Measurements from ENCODE around the gene IFITM10. TPM values are rescaled to one million over a fixed set of nuclear protein-coding genes. Genes with fewer than 3 reads are reported as not detected.

The IFITM10 gene
- total RNA-seq, 1 donor from 2014 or later, result 0.12 TPM

DNA sequence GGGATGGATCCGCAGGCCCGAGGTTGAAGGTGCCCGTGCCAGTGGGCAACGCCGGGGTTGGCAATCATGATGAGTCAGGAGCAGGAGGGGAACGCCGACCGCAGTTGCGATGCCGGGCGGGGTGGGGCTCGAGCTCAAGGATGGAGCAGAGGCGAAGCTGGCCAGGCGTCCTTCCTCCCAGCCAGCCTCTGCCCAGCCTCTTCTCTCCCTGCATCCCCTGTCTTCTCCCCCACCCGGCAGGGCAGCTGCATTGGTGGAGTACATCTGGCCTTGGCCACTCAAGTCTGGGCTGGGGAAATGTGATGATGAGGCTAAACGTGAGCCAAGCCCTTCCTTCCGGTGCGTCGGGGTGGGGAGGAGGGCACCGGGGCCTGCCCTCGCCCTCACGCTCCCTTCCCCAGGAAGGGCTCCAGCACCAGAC lies 3.9 kb downstream of the IFITM10 start:
- H3K36me3 Mint-ChIP-seq (ENCODE audit: low read depth), result no peaks in the 10 kb centered on the region
- peaks cover 17% of the 10 kb centered on the region for H3K27me3 Mint-ChIP-seq
- H3K4me3 Mint-ChIP-seq, result no peak overlapping the region
- intact Hi-C loops (cut with micrococcal nuclease), result no loop called here
- peaks cover 9% of the 10 kb centered on the region for H3K4me1 Mint-ChIP-seq
- DNase-seq, result no peak
- H3K27ac Mint-ChIP-seq, result no peak overlapping the region
- H3K9me3 Mint-ChIP-seq, result peaks cover 5% of the 10 kb centered on the region

DNA sequence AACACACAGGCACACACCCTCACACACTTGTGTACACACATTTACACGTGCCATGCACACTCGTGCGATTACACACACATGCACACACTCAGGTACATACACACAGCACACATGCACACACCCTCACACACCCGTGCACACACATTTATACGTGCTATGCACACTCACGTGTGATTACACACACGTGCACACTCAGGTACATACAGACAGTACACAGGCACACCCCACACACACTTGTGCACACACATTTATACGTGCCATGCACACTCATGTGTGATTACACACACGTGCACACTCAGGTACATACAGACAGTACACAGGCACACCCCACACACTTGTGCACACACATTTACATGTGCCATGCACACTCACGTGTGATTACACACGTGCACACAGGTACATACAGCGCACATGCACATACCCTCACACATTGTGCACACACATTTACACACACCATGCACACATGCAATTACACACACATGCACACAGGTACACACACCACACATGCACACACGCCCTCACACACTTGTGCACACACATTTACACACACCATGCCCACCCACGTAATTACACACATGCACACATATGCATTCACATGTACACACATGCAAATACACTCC lies 4.6 kb downstream of the IFITM10 start:
- peaks cover 5% of the 10 kb centered on the region for H3K9me3 Mint-ChIP-seq
- H3K36me3 Mint-ChIP-seq (ENCODE audit: low read depth), result no peaks in the 10 kb centered on the region
- DNase-seq, result no peak
- peaks cover 17% of the 10 kb centered on the region for H3K27me3 Mint-ChIP-seq
- no peak overlapping the region for H3K4me3 Mint-ChIP-seq
- H3K4me1 Mint-ChIP-seq, result peaks cover 9% of the 10 kb centered on the region
- no peak overlapping the region for H3K27ac Mint-ChIP-seq
- intact Hi-C loops (cut with micrococcal nuclease), result no loop called here

DNA sequence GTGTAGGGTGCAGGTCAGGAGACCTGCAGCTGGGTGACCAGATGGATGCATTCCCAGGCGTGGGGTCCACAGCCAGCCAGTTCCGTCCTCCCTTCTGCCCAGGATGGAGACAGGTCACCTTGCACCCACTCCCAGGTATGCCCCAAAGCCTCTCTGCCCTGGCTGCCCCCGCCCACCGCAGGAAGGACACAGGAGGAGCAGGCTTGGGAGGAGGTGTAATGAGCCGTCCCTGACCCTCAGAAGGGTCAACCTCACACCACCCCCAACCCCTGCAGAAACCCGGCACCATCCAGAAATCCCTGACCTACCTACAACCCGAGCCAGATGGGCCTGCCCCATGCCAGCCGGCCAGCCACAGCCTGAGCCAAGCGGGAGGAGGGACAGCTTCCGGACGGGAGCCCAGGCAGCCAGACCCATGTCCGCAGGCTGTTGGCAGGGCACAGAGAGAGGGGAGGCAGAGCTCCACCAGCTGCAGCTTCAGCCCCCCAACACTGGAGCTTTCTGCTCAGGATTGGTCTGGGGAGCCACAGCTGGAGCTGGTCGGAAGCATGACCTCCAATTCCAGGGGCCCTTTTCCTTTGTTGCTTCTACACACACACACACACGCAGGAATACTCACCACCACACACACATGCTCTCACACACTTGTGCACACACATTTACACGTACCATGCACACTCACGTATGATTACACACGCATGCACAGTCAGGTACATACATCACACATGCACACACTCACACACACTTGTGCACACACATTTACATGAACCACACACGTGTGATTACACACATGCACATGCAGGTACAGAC lies 5.3 kb downstream of the IFITM10 start:
- H3K36me3 Mint-ChIP-seq (ENCODE audit: low read depth), result no peaks in the 10 kb centered on the region
- peaks cover 5% of the 10 kb centered on the region for H3K9me3 Mint-ChIP-seq
- intact Hi-C loops (cut with micrococcal nuclease), result no loop called here
- peaks cover 11% of the 10 kb centered on the region for H3K27me3 Mint-ChIP-seq
- peaks cover 6% of the 10 kb centered on the region for H3K4me1 Mint-ChIP-seq
- no peak overlapping the region for H3K27ac Mint-ChIP-seq
- DNase-seq, result no peak
- no peak overlapping the region for H3K4me3 Mint-ChIP-seq

DNA sequence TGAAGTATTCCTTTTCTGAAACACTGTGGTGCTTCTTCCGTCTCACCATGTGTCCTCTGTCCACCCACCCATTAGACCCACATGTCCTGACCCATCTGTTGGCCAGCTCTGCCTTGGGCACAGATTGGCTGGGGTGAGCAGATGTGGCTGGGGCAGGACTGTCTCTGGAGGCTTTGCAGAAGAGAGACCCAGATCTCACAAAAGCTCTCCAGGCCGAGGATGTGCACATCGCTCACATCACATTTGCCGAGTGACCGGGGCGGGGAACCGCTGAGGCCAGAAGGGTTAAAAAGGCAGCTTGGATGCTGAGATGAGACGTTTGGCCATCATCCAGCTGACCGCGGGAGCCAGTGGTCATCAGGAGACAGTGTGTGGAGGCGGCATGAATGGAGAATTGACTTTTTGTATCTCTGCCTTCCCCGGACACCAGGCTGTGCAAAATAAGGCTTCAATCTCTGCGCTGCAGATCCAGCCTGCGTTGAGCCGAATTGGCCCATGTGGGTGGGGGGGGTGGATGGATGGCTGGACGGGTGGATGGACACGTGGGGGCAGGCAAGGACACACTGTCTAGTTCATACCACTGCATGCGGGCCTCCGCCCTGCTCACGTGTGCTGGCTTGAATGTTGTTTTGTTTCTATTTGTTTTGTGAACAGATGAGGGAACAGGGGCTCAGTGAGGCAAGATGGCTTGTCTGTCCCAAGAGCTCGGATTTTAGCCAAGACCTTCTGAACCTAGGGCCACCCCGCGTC lies 6.1 kb downstream of the IFITM10 start:
- DNase-seq, result no peak
- Mint-ChIP-seq H3K4me3 (no peak overlapping the region), H3K9me3 (peaks cover 5% of the 10 kb centered on the region), H3K27ac (no peak overlapping the region), H3K36me3 (ENCODE audit: low read depth) (no peaks in the 10 kb centered on the region), H3K4me1 (no peaks in the 10 kb centered on the region), H3K27me3 (peaks cover 7% of the 10 kb centered on the region)
- intact Hi-C loops (cut with micrococcal nuclease), result no loop called here

DNA sequence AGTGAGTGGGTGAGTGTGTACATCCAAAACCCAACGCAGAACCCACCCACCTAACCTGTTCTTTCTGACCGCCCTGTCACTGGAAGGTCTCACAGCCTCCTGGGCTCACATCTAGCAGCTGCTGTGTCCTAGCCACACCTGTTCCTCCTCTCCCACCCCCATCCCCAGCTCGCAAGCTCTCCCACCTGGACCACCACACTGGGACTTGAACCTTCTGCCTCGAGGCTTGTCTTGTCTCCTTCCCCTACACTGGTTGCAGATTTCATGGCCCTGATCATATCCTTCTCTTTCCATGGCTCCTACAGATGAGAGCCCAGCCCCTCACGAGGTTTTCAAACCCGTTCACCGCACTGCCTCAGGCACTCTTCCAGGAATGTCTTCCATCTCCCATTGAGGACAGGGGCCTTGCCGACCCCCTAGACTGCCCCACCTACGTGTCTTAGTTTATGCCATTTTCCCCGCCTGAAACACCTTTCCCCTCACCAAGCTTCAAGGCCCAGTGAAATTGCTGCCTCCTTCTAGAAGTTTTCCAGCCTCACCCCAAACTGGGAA lies 6.7 kb downstream of the IFITM10 start:
- Mint-ChIP-seq H3K27me3 (peaks cover 7% of the 10 kb centered on the region), H3K4me3 (no peak overlapping the region), H3K9me3 (peaks cover 5% of the 10 kb centered on the region), H3K27ac (no peak overlapping the region), H3K36me3 (ENCODE audit: low read depth) (no peaks in the 10 kb centered on the region), H3K4me1 (no peaks in the 10 kb centered on the region)
- no peak for DNase-seq
- intact Hi-C loops (cut with micrococcal nuclease), result no loop called here

DNA sequence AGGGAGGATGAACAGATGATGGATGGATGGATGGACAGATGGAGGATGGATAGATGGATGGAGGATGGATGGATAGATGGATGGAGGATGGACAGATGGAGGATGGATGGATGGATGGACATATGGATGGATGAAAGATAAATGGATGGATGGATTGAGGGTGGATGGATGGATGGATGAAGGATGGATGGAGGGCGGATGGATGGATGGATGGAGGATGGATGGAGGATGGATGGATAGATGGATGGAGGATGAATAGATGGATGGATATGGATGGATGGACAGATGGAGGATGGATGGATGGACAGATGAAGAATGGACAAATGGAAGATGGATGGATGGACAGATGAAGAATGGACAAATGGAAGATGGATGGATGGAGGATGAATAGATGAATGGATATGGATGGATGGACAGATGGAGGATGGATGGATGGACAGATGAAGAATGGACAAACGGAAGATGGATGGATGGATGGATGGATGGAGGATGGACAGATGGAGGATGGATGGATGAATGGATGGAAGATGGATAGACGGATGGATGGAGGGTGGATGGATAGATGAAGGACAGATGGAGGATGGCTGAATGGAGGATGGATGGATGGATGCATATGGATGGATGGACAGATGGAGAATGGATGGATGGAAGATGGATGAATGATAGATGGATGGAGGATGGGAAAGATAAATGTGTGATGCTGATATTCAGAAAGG lies 7.4 kb downstream of the IFITM10 start:
- no peak overlapping the region for H3K27ac Mint-ChIP-seq
- H3K36me3 Mint-ChIP-seq (ENCODE audit: low read depth), result no peaks in the 10 kb centered on the region
- no peak overlapping the region for H3K4me3 Mint-ChIP-seq
- peaks cover 3% of the 10 kb centered on the region for H3K27me3 Mint-ChIP-seq
- H3K4me1 Mint-ChIP-seq, result no peaks in the 10 kb centered on the region
- intact Hi-C loops (cut with micrococcal nuclease), result no loop called here
- peaks cover 10% of the 10 kb centered on the region for H3K9me3 Mint-ChIP-seq
- no peak for DNase-seq

DNA sequence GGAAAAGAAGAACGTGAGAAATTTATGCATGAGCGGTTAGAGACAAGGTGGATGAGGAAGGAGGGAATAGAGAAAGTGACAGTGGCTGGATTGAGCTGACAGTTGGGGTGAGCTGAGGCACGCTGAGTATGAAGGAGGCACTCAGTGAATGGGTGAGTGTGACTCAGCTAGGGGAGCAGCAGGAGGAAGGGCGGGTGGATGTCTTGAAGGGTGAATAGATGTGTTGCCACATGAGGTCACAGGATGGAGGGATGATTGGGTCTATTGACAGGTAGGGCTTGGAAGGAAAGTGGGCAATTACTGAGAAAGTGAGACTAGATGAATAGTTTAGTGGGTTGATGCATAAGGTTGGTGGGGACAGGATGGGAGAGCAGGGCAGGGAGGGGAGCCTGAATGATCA lies 8.0 kb downstream of the IFITM10 start:
- Mint-ChIP-seq H3K36me3 (ENCODE audit: low read depth) (no peaks in the 10 kb centered on the region), H3K4me3 (no peak overlapping the region), H3K27me3 (peaks cover 3% of the 10 kb centered on the region), H3K4me1 (no peaks in the 10 kb centered on the region), H3K27ac (no peak overlapping the region), H3K9me3 (peaks cover 15% of the 10 kb centered on the region)
- intact Hi-C loops (cut with micrococcal nuclease), result no loop called here
- DNase-seq, result no peak

DNA sequence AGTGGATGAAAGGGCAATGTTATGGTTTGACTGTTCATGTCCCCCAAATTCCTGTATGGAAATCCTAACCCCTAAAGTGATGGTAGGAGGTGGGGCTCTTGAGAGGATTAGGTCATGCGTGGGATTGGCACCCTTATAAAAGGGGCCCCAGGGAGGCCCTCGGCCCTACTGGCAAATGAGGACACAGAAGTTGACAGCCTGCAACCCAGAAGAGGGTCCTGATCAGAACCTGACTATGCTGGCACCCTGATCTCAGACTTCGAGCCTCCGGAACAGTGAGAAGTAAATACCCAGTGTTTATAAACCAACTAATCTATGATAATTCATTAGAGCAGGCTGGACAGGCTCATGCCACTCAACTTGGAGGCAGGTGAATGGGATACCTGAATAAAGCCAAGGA lies 8.7 kb downstream of the IFITM10 start:
- Mint-ChIP-seq H3K4me3 (no peak overlapping the region), H3K36me3 (ENCODE audit: low read depth) (no peaks in the 10 kb centered on the region), H3K27ac (no peak overlapping the region), H3K4me1 (no peaks in the 10 kb centered on the region), H3K27me3 (peaks cover 3% of the 10 kb centered on the region), H3K9me3 (peaks cover 16% of the 10 kb centered on the region)
- DNase-seq, result no peak
- intact Hi-C loops (cut with micrococcal nuclease), result no loop called here

DNA sequence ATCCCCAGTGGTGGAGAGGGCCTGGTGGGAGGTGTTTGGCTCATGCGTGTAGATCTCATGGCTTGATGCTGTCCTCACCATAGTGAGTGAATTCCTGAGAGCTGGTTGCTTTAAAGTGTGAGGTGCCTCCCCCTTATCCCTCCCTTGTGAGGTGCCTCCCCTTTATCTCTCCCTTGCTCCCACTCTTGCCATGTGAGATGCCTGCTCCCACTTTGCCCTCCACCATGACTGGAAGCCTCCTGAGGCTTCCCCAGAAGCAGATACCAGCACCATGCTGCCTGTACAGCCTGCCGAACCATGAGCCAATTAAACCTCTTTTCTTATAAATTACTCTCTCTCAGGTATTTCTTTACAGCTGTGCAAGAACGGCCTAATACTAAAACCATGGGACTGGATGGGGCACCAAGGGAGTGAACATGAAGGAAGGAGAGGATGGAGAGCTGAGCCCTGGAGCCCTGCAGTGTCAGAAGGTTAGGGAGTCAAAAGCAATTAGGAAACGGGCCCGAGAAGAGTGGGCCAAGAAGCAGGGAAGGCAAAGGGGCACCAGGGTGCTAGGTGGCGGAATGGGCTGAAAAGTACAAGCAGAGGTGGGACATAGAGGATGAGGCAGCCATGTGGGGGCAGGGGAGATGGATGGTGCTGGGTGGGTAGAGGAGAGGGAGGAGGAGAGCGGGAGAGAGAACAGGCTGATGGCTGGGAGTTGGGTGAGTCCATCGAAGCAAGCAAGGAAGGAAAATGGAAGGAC lies 9.4 kb downstream of the IFITM10 start:
- Mint-ChIP-seq H3K4me3 (no peak overlapping the region), H3K27ac (no peak overlapping the region), H3K9me3 (peaks cover 20% of the 10 kb centered on the region), H3K4me1 (no peaks in the 10 kb centered on the region), H3K27me3 (peaks cover 3% of the 10 kb centered on the region), H3K36me3 (ENCODE audit: low read depth) (peaks cover 2% of the 10 kb centered on the region)
- intact Hi-C loops (cut with micrococcal nuclease), result no loop called here
- DNase-seq, result no peak

DNA sequence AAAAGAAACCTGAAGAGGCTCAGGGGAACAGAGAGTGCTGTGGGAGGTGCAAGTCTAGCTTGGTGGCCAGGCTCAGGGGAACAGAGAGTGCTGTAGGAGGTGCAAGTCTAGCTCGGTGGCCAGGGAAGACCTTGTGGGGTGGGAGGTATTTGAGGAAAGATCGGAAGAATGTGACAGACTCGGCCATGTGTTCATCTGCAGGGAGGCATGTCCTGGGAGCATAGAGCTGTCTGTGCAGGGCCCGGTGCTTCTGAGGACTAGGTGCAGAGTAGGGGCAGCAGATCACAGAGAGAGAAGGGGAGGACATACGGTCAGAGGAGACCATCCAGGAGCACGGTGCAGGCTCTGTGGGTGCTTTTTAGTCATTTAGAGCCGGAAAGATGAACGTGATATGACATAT lies 10.8 kb downstream of the IFITM10 start:
- H3K4me3 Mint-ChIP-seq, result no peak overlapping the region
- H3K9me3 Mint-ChIP-seq, result peaks cover 24% of the 10 kb centered on the region
- intact Hi-C loops (cut with micrococcal nuclease), result no loop called here
- no peak overlapping the region for H3K27ac Mint-ChIP-seq
- H3K27me3 Mint-ChIP-seq, result peaks cover 3% of the 10 kb centered on the region
- H3K36me3 Mint-ChIP-seq (ENCODE audit: low read depth), result peaks cover 2% of the 10 kb centered on the region
- H3K4me1 Mint-ChIP-seq, result no peaks in the 10 kb centered on the region
- no peak for DNase-seq

DNA sequence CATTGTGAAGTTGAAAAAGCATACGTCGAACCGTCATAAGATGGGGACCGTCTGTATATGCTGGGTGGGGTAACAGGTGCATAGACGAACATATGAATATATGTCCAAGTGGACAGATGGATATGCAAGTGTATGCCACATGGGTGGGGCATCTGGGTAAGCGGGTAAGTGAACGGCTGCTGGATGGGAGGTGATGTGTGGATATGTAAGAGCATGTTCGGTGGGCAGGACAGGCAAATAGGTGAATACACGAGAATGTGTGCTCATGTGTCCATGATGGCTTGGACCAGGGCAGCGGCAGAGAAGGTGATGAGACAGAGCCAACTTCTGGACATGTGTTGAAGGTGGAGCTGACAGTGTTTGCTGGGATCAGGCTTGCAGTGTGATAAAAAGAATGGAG lies 12.0 kb downstream of the IFITM10 start:
- H3K27me3 Mint-ChIP-seq, result peaks cover 3% of the 10 kb centered on the region
- peaks cover 24% of the 10 kb centered on the region for H3K9me3 Mint-ChIP-seq
- DNase-seq, result no peak
- intact Hi-C loops (cut with micrococcal nuclease), result no loop called here
- H3K4me1 Mint-ChIP-seq, result peaks cover 1% of the 10 kb centered on the region
- H3K4me3 Mint-ChIP-seq, result no peak overlapping the region
- no peak overlapping the region for H3K27ac Mint-ChIP-seq
- H3K36me3 Mint-ChIP-seq (ENCODE audit: low read depth), result peaks cover 2% of the 10 kb centered on the region

DNA sequence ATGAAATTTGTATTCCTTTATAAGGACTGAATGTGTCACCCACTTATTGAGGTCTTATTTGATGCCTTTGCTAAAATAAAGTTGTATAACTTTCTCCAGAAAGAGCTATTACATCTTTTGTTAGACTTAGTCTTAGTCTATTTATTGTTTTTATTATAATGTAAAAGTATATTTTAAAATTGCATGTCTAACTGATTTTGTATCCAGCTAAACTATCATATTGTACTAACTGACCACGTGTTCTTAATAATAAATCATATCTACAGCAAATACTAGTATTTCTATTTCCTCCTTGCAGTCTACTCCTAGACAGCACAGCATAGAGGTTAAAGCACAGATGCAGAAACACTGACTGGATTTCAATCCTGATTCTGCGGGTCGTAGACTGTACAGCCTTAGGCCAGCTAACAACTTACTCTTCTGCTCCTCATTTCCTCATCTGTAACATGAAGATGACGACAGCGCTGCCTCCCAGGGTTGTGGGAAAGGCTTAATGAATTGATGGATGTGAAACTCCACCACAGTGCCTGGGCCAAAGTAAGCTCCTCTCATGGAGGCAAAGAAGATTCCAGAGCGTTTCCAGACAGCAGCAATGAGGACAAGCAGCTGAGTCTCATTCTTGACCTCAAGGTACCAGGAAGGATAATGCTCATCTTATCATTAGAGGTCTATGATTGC lies 13.2 kb downstream of the IFITM10 start:
- H3K27ac Mint-ChIP-seq, result no peak overlapping the region
- DNase-seq, result no peak
- H3K4me1 Mint-ChIP-seq, result peaks cover 1% of the 10 kb centered on the region
- peaks cover 3% of the 10 kb centered on the region for H3K27me3 Mint-ChIP-seq
- H3K9me3 Mint-ChIP-seq, result peaks cover 24% of the 10 kb centered on the region
- peaks cover 2% of the 10 kb centered on the region for H3K36me3 Mint-ChIP-seq (ENCODE audit: low read depth)
- intact Hi-C loops (cut with micrococcal nuclease), result no loop called here
- no peak overlapping the region for H3K4me3 Mint-ChIP-seq

All from activated CD4-positive, alpha-beta T cell treated with anti-CD3 and anti-CD28 coated beads, Interleukin-2, amount 10 ng/mL, durations not matched to agents 24 days and 14 days (primary cell).